Measurements from ENCODE around the gene SUGCT. TPM values are rescaled to one million over a fixed set of nuclear protein-coding genes. Genes with fewer than 3 reads are reported as not detected.

Gene SUGCT
- total RNA-seq, 1 experiment from 2014 or later = 5.4 TPM

- Histone ChIP-seq H3K79me1 (ENCODE audit: insufficient read depth, low read depth, low read length, poor library complexity, severe bottlenecking) (no peaks in the 10 kb centered on the region), H4K20me1 (ENCODE audit: control insufficient read depth, insufficient read depth, insufficient read length) (no peaks in the 10 kb centered on the region), H2BK120ac (ENCODE audit: low read depth, low read length, poor library complexity, severe bottlenecking) (no peak overlapping the region), H4K91ac (ENCODE audit: insufficient read length, low read depth, low read length) (no peak overlapping the region), H3K27ac (ENCODE audit: insufficient read length, low read depth, low read length) (no peak overlapping the region), H2AFZ (ENCODE audit: low read length) (no peak overlapping the region), H3K4me2 (ENCODE audit: insufficient read depth, insufficient read length, low read length) (no peak overlapping the region), H3K79me2 (ENCODE audit: insufficient read depth, low read length) (no peaks in the 10 kb centered on the region), H3K23ac (ENCODE audit: insufficient read length, low read depth, low read length) (no peak overlapping the region), H2BK12ac (ENCODE audit: insufficient read length, low read depth, low read length) (no peak overlapping the region), H3K27me3 (ENCODE audit: insufficient read depth, low read length) (no peaks in the 10 kb centered on the region), H3K4ac (ENCODE audit: low read depth, low read length) (no peak overlapping the region), H3K14ac (ENCODE audit: insufficient read depth, low read length) (no peak overlapping the region), H4K5ac (ENCODE audit: insufficient read length, low read depth, low read length) (no peak overlapping the region), H2BK20ac (ENCODE audit: low read depth, low read length, poor library complexity, severe bottlenecking) (no peak overlapping the region), H3K18ac (ENCODE audit: insufficient read length, low read depth, low read length) (no peak overlapping the region), H3K9me3 (ENCODE audit: control insufficient read depth, low read depth, low read length) (no peaks in the 10 kb centered on the region), H3K23me2 (ENCODE audit: insufficient read length, low read depth, low read length, poor library complexity, severe bottlenecking) (no peaks in the 10 kb centered on the region), H2BK15ac (ENCODE audit: low read depth, low read length) (no peak overlapping the region), H3K9ac (ENCODE audit: extremely low read depth, insufficient read length, low read length) (no peak overlapping the region), H3K4me1 (ENCODE audit: insufficient read depth, low read length) (no peaks in the 10 kb centered on the region), H3T11ph (ENCODE audit: low read length) (no peak overlapping the region), H4K8ac (replicated peaks; ENCODE audit: insufficient read length, low read depth, low read length) (no peak overlapping the region), H2AK5ac (ENCODE audit: insufficient read length, low read length) (no peak overlapping the region), H2BK5ac (ENCODE audit: insufficient read length, low read length) (no peak overlapping the region), H3K56ac (ENCODE audit: insufficient read length, low read depth, low read length) (no peak overlapping the region)
- no peak for DNase-seq
- Mint-ChIP-seq H3K9me3 (no peaks in the 10 kb centered on the region), H3K4me3 (no peak overlapping the region), H3K27ac (no peak overlapping the region), H3K36me3 (ENCODE audit: insufficient read depth in 1 of 3, low read depth in 3 of 3) (no peaks in the 10 kb centered on the region), H3K27me3 (ENCODE audit: low read depth) (no peaks in the 10 kb centered on the region), H3K4me1 (no peaks in the 10 kb centered on the region; a peak in 1 of 4 replicates)
- WGBS (ENCODE audit: extremely low coverage, insufficient read length, low lambda C conversion rate) = no CpG with 5 or more reads among the region's 15 CpGs
- TF ChIP-seq, protein P1, sequence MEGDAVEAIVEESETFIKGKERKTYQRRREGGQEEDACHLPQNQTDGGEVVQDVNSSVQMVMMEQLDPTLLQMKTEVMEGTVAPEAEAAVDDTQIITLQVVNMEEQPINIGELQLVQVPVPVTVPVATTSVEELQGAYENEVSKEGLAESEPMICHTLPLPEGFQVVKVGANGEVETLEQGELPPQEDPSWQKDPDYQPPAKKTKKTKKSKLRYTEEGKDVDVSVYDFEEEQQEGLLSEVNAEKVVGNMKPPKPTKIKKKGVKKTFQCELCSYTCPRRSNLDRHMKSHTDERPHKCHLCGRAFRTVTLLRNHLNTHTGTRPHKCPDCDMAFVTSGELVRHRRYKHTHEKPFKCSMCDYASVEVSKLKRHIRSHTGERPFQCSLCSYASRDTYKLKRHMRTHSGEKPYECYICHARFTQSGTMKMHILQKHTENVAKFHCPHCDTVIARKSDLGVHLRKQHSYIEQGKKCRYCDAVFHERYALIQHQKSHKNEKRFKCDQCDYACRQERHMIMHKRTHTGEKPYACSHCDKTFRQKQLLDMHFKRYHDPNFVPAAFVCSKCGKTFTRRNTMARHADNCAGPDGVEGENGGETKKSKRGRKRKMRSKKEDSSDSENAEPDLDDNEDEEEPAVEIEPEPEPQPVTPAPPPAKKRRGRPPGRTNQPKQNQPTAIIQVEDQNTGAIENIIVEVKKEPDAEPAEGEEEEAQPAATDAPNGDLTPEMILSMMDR (conservative IDR thresholded peaks at IDR 0.05) = no peak
Observed at GRCh38 chr7:40859965-40860543, 725.2 kb downstream of the SUGCT start.
